K562 (cell line): ENCODE data around the gene SV2C. TPM values are rescaled to one million over a fixed set of nuclear protein-coding genes. Genes with fewer than 3 reads are reported as not detected.
A peak's percentile ranks its signal among the peaks of the same experiment; 100 is the strongest.

Experiments used
- ATF7 ChIP-seq: fragments of 450-650 bp; IDR thresholded peaks from 2 replicates; pipeline ENCODE4 v1.7.1; 2014; ENCODE audit warnings: mild to moderate bottlenecking, moderate library complexity
- CBFA2T2 ChIP-seq: fragments of 450-650 bp; conservative IDR thresholded peaks from 2 replicates; pipeline ENCODE4 v1.6.1; 2017; ENCODE audit warnings: mild to moderate bottlenecking
- CBX8 ChIP-seq: fragments of 200-600 bp; sonication (generic); IDR thresholded peaks from 2 replicates; pipeline ENCODE4 v1.6.1; 2012; ENCODE audit warnings: borderline replicate concordance, mixed run types, low read depth, mild to moderate bottlenecking, moderate library complexity, mixed read lengths, low read length, control low read depth, inconsistent platforms; ENCODE audit not compliant: poor library complexity, severe bottlenecking; ENCODE audit errors: extremely low read depth
- FOXM1 ChIP-seq, 2 experiments: fragments of 450-650 bp in 1 of 2; sonication (generic) in 1 of 2; formaldehyde crosslinking in 1 of 2; IDR thresholded peaks; 2 replicates each; pipeline versions ENCODE4 v1.6.1 to v1.9.0; 2017 to 2022; ENCODE audit warnings: low read depth in 2 of 2, mild to moderate bottlenecking in 2 of 2, missing genetic modification reagents in 1 of 2, moderate library complexity in 1 of 2
- GABPA ChIP-seq: fragments of 200-800 bp; sonication (Bioruptor generic); conservative IDR thresholded peaks from 2 replicates; pipeline ENCODE4 v1.6.1; 2016; ENCODE audit warnings: low read depth, missing genetic modification characterization, missing compliant biosample characterization
- GATAD2B ChIP-seq: fragments of 450-650 bp; IDR thresholded peaks from 2 replicates; pipeline ENCODE4 v1.6.1; 2017; ENCODE audit warnings: mild to moderate bottlenecking, borderline replicate concordance
- HDAC6 ChIP-seq: IDR thresholded peaks from 2 replicates; pipeline ENCODE4 v1.6.1; 2012; ENCODE audit warnings: low read depth, mild to moderate bottlenecking, control low read depth, inconsistent platforms, low read length, moderate library complexity
- HMBOX1 ChIP-seq: sonication (generic); IDR thresholded peaks from 2 replicates; pipeline ENCODE4 v1.6.1; 2016
- JUND ChIP-seq, 2 experiments: IDR thresholded peaks; 2 replicates in 1 of 2; 3 replicates in 1 of 2; pipeline ENCODE4 v1.6.1; 2011; ENCODE audit warnings: borderline replicate concordance in 2 of 2, low read depth in 2 of 2, low read length in 2 of 2, improper control_type of control experiment in 1 of 2, missing biosample characterization in 1 of 2, missing genetic modification characterization in 1 of 2, missing genetic modification reagents in 1 of 2
- KAT2B ChIP-seq: IDR thresholded peaks from one replicate; pipeline ENCODE4 v1.6.1; 2012; ENCODE audit warnings: low read depth, mild to moderate bottlenecking, control low read depth, inconsistent platforms, low read length, moderate library complexity
- MXI1 ChIP-seq: IDR thresholded peaks from 2 replicates; pipeline ENCODE4 v1.6.1; 2011; ENCODE audit warnings: low read depth, mild to moderate bottlenecking, improper control_type of control experiment, low read length
- RHOXF2B ChIP-seq: fragments of 250-450 bp; sonication (Bioruptor Pico); conservative IDR thresholded peaks from 2 replicates; pipeline ENCODE4 v1.5.1; 2021
- STAT6 ChIP-seq: sonication (generic); formaldehyde crosslinking; IDR thresholded peaks from 2 replicates; pipeline ENCODE4 v1.8.1; 2023; ENCODE audit warnings: mild to moderate bottlenecking, missing genetic modification reagents
- XRCC3 ChIP-seq: fragments of 450-650 bp; IDR thresholded peaks from 2 replicates; pipeline ENCODE4 v1.6.1; 2017; ENCODE audit warnings: mild to moderate bottlenecking, moderate library complexity
- XRCC5 ChIP-seq: fragments of 200-400 bp; formaldehyde crosslinking; IDR thresholded peaks from 2 replicates; pipeline ENCODE4 v1.6.1; 2017; ENCODE audit warnings: low read depth, mild to moderate bottlenecking, low read length
- ZNF146 ChIP-seq: IDR thresholded peaks from one replicate; pipeline ENCODE4 v1.6.1; 2018; ENCODE audit warnings: missing compliant biosample characterization; ENCODE audit not compliant: unreplicated experiment
- ZNF76 ChIP-seq: fragments of 250-450 bp; sonication (Bioruptor Pico); IDR thresholded peaks from 2 replicates; pipeline ENCODE4 v1.4.0; 2020; ENCODE audit warnings: mild to moderate bottlenecking, moderate library complexity, borderline replicate concordance
- polyA plus RNA-seq, 8 experiments: library from polyadenylated mRNA; depleted of rRNA in 4 of 8; stranded (reverse) in 5 of 8; unstranded in 3 of 8; fragments of >200 nt; fragmentation: Nextera tagmentation in 2 of 8; fragmentation: Illumina TruSeq in 1 of 8; extraction: Ambion mirVana in 2 of 8; extraction: Trizol in 1 of 8; gene quantifications; 2 replicates each; pipeline versions ENCODE4 v1.2.1 to v1.2.3, GENCODE V29; 2011 to 2014; ENCODE audit warnings: inconsistent platforms in 1 of 8, missing spikeins in 1 of 8
- total RNA-seq, 7 experiments: library from RNA; depleted of rRNA in 6 of 7; stranded (reverse); fragments of >200 nt in 6 of 7; fragmentation: Illumina TruSeq in 2 of 7; extraction: Trizol in 2 of 7; gene quantifications; 2 replicates each; pipeline versions ENCODE4 v1.2.1 to v1.2.3, GENCODE V29; 2011 to 2021; ENCODE audit warnings: low replicate concordance in 1 of 7
- TF ChIP-seq, protein P1 (sequence below): fragments of 450-650 bp; formaldehyde crosslinking; IDR thresholded peaks from 2 replicates; pipeline ENCODE4 v1.4.0; 2020; ENCODE audit warnings: mild to moderate bottlenecking
- TF ChIP-seq, protein P2 (sequence below): fragments of 250-450 bp; sonication (Bioruptor Pico); IDR thresholded peaks from 2 replicates; pipeline ENCODE4 v1.8.0; 2021; ENCODE audit warnings: moderate library complexity, mild to moderate bottlenecking, inconsistent platforms

SV2C gene
- total and polyA plus RNA-seq, 9 of the 15 experiments (the other 6 are each of a cell fraction or from before 2014, with no cell fraction given), result 0.05 TPM; not detected in 8

GRCh38 chr5:76175821-76176403 is 92.7 kb downstream of the SV2C start (continued):
- TF ChIP-seq XRCC5 (no peak), FOXM1 (IDR thresholded peaks at IDR 0.05; ENCODE audit: low read depth) (peak; percentile 54; the same call in 1 of the 2 replicates), FOXM1 (CRISPR knock-in tag; IDR thresholded peaks at IDR 0.05; ENCODE audit: low read depth) (no peak), CBFA2T2 (peak; percentile 85), GATAD2B (no peak), ATF7 (peak; percentile 69), JUND (IDR thresholded peaks at IDR 0.05; ENCODE audit: borderline replicate concordance, low read depth, low read length) (peak; percentile 40; the same call in 1 of the 2 replicates), JUND (tag; IDR thresholded peaks at IDR 0.05; ENCODE audit: borderline replicate concordance, low read depth, low read length) (no peak; the same call in 2 of the 3 replicates), MXI1 (0 out of 2 replicates have a peak, but pooled peaks have one; percentile 14), GABPA (tag) (no peak), CBX8 (no peak), XRCC3 (no peak), STAT6 (CRISPR knock-in tag) (no peak), HDAC6 (no peak), ZNF146 (CRISPR knock-in tag) (no peak), HMBOX1 (peak; percentile 65), ZNF76 (no peak), KAT2B (no peak), RHOXF2B (CRISPR knock-in tag) (no peak)
- TF ChIP-seq, protein P1, sequence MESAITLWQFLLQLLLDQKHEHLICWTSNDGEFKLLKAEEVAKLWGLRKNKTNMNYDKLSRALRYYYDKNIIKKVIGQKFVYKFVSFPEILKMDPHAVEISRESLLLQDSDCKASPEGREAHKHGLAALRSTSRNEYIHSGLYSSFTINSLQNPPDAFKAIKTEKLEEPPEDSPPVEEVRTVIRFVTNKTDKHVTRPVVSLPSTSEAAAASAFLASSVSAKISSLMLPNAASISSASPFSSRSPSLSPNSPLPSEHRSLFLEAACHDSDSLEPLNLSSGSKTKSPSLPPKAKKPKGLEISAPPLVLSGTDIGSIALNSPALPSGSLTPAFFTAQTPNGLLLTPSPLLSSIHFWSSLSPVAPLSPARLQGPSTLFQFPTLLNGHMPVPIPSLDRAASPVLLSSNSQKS (CRISPR knock-in tag), result no peak
- TF ChIP-seq, protein P2, sequence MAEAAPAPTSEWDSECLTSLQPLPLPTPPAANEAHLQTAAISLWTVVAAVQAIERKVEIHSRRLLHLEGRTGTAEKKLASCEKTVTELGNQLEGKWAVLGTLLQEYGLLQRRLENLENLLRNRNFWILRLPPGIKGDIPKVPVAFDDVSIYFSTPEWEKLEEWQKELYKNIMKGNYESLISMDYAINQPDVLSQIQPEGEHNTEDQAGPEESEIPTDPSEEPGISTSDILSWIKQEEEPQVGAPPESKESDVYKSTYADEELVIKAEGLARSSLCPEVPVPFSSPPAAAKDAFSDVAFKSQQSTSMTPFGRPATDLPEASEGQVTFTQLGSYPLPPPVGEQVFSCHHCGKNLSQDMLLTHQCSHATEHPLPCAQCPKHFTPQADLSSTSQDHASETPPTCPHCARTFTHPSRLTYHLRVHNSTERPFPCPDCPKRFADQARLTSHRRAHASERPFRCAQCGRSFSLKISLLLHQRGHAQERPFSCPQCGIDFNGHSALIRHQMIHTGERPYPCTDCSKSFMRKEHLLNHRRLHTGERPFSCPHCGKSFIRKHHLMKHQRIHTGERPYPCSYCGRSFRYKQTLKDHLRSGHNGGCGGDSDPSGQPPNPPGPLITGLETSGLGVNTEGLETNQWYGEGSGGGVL, result no peak
